HG03457 (cell line): ENCODE results near the gene PLGRKT.
"Not testable (repeated sequence)": the region's sequence is repeated elsewhere in the genome, so short reads cannot be mapped to it uniquely, and the experiment has no call there.

Source experiments
- ATAC-seq: cut with Tn5 transposase; IDR thresholded peaks from one replicate; pipeline ENCODE4 v1.9.1; 2021; ENCODE audit warnings: moderate number of reproducible peaks; ENCODE audit not compliant: unreplicated experiment

PLGRKT gene

GRCh38 chr9:5433328-5433727 is 4.4 kb downstream of the PLGRKT start:
- not testable (repeated sequence) for ATAC-seq

GRCh38 chr9:5432890-5433289 is 4.8 kb downstream of the PLGRKT start:
- not testable (repeated sequence) for ATAC-seq

- no peak for ATAC-seq
Observed at GRCh38 chr9:5430912-5431311, 6.8 kb downstream of the PLGRKT start.

- no peak for ATAC-seq
Observed at GRCh38 chr9:5429873-5430564, 7.7 kb downstream of the PLGRKT start.

GRCh38 chr9:5428794-5429528 is 8.8 kb downstream of the PLGRKT start:
- ATAC-seq = no peak

GRCh38 chr9:5428172-5428571 is 9.6 kb downstream of the PLGRKT start:
- no peak for ATAC-seq

GRCh38 chr9:5427005-5427404 is 10.7 kb downstream of the PLGRKT start:
- no peak for ATAC-seq

- ATAC-seq = no peak
Observed at GRCh38 chr9:5425006-5425628, 12.6 kb downstream of the PLGRKT start.

GRCh38 chr9:5422276-5422675 is 15.4 kb downstream of the PLGRKT start:
- ATAC-seq = no peak

GRCh38 chr9:5421163-5421562 is 16.6 kb downstream of the PLGRKT start:
- no peak for ATAC-seq

- ATAC-seq = no peak
Observed at GRCh38 chr9:5419987-5420386, 17.7 kb downstream of the PLGRKT start.

GRCh38 chr9:5418481-5418880 is 19.2 kb downstream of the PLGRKT start:
- ATAC-seq = no peak

- ATAC-seq = no peak
Observed at GRCh38 chr9:5416953-5417352, 20.8 kb downstream of the PLGRKT start.

- ATAC-seq = no peak
Observed at GRCh38 chr9:5408596-5408995, 29.1 kb downstream of the PLGRKT start.

- no peak for ATAC-seq
Observed at GRCh38 chr9:5402217-5402616, 35.5 kb downstream of the PLGRKT start.

GRCh38 chr9:5397547-5397946 is 40.2 kb downstream of the PLGRKT start:
- ATAC-seq = not testable (repeated sequence)

GRCh38 chr9:5395428-5395827 is 42.3 kb downstream of the PLGRKT start:
- ATAC-seq = no peak

GRCh38 chr9:5393976-5394375 is 43.7 kb downstream of the PLGRKT start:
- not testable (repeated sequence) for ATAC-seq

GRCh38 chr9:5393497-5393896 is 44.2 kb downstream of the PLGRKT start:
- no peak for ATAC-seq

GRCh38 chr9:5392285-5392684 is 45.4 kb downstream of the PLGRKT start:
- no peak for ATAC-seq

GRCh38 chr9:5389109-5389732 is 48.5 kb downstream of the PLGRKT start:
- ATAC-seq = no peak
